ENCODE measurements around the gene HNF4A. TPM values are rescaled to one million over a fixed set of nuclear protein-coding genes. Genes with fewer than 3 reads are reported as not detected.

Gene HNF4A
- polyA plus RNA-seq, 1 donor from 2014 or later, result not detected

DNA sequence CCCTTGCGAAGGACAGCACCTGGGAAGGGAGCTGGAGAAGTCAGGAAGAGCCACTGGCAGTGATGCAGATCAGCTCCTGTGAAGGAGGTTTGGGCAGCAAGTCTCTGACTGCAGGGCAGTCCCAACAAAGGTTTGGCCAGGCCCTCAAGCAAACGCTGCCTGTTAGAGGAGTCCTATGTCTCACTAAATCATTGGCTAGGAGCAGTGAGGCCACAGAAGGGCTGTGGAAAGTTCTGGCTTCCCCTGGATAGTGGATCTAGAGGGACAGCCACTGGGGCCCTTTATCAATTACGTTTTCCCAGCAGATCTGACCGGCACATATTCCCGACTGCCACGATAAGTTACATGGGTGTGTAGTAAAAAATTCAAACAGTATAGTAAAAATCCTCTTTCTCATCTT is 122.7 kb downstream of the HNF4A start:
- no peaks in the 10 kb centered on the region for H3K36me3 ChIP-seq (ENCODE audit: insufficient read depth, low read length)
- H3K79me2 ChIP-seq (replicated peaks; ENCODE audit: insufficient read depth, low read length), result peaks cover 11% of the 10 kb centered on the region
- no peak overlapping the region for H3K4me2 ChIP-seq (ENCODE audit: low read length)
- no peak overlapping the region for H3K27ac ChIP-seq (ENCODE audit: low read length)
- no peak overlapping the region for H3K4me3 ChIP-seq (ENCODE audit: low read length)
- no peak overlapping the region for H2AFZ ChIP-seq (ENCODE audit: low read depth, low read length)
- no peaks in the 10 kb centered on the region for H3F3A ChIP-seq (ENCODE audit: insufficient read depth, low read length, poor library complexity, severe bottlenecking)
- H3K9ac ChIP-seq (ENCODE audit: low read length), result no peak overlapping the region
- H3K27me3 ChIP-seq (ENCODE audit: insufficient read depth, low read depth, low read length), result no peaks in the 10 kb centered on the region
- H3K9me2 ChIP-seq (ENCODE audit: insufficient read depth, low read length), result no peaks in the 10 kb centered on the region
- TF ChIP-seq RAD21 (conservative IDR thresholded peaks at IDR 0.05) (no peak), POLR2AphosphoS5 (IDR thresholded peaks at IDR 0.05) (no peak), TAF1 (IDR thresholded peaks at IDR 0.05; ENCODE audit: low read depth) (no peak), MXI1 (conservative IDR thresholded peaks at IDR 0.05; ENCODE audit: poor library complexity, severe bottlenecking) (no peak), EZH2 (IDR thresholded peaks at IDR 0.05; ENCODE audit: borderline replicate concordance, insufficient read depth, low read length, poor library complexity, severe bottlenecking) (no peak), SMC3 (conservative IDR thresholded peaks at IDR 0.05; ENCODE audit: poor library complexity) (no peak), CTCF (IDR thresholded peaks at IDR 0.05; ENCODE audit: poor library complexity, severe bottlenecking) (no peak)
- TF ChIP-seq, protein P1, sequence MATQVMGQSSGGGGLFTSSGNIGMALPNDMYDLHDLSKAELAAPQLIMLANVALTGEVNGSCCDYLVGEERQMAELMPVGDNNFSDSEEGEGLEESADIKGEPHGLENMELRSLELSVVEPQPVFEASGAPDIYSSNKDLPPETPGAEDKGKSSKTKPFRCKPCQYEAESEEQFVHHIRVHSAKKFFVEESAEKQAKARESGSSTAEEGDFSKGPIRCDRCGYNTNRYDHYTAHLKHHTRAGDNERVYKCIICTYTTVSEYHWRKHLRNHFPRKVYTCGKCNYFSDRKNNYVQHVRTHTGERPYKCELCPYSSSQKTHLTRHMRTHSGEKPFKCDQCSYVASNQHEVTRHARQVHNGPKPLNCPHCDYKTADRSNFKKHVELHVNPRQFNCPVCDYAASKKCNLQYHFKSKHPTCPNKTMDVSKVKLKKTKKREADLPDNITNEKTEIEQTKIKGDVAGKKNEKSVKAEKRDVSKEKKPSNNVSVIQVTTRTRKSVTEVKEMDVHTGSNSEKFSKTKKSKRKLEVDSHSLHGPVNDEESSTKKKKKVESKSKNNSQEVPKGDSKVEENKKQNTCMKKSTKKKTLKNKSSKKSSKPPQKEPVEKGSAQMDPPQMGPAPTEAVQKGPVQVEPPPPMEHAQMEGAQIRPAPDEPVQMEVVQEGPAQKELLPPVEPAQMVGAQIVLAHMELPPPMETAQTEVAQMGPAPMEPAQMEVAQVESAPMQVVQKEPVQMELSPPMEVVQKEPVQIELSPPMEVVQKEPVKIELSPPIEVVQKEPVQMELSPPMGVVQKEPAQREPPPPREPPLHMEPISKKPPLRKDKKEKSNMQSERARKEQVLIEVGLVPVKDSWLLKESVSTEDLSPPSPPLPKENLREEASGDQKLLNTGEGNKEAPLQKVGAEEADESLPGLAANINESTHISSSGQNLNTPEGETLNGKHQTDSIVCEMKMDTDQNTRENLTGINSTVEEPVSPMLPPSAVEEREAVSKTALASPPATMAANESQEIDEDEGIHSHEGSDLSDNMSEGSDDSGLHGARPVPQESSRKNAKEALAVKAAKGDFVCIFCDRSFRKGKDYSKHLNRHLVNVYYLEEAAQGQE (IDR thresholded peaks at IDR 0.05; ENCODE audit: borderline replicate concordance), result no peak
- no peaks in the 10 kb centered on the region for H4K20me1 ChIP-seq (ENCODE audit: insufficient read depth)
- no peaks in the 10 kb centered on the region for H3K9me3 ChIP-seq (ENCODE audit: low read length)

GRCh38 chr20:44479643-44480042 is 124.1 kb downstream of the HNF4A start:
- Histone ChIP-seq H3K27ac (ENCODE audit: low read length) (no peak overlapping the region), H3K36me3 (ENCODE audit: insufficient read depth, low read length) (no peaks in the 10 kb centered on the region), H3F3A (ENCODE audit: insufficient read depth, low read length, poor library complexity, severe bottlenecking) (no peaks in the 10 kb centered on the region), H3K4me3 (ENCODE audit: low read length) (no peak overlapping the region), H4K20me1 (ENCODE audit: insufficient read depth) (no peaks in the 10 kb centered on the region), H3K9me2 (ENCODE audit: insufficient read depth, low read length) (no peaks in the 10 kb centered on the region), H3K27me3 (ENCODE audit: insufficient read depth, low read depth, low read length) (no peaks in the 10 kb centered on the region), H3K4me2 (ENCODE audit: low read length) (no peak overlapping the region), H3K9ac (ENCODE audit: low read length) (no peak overlapping the region), H2AFZ (ENCODE audit: low read depth, low read length) (no peak overlapping the region), H3K79me2 (replicated peaks; ENCODE audit: insufficient read depth, low read length) (peaks cover 11% of the 10 kb centered on the region), H3K9me3 (ENCODE audit: low read length) (no peaks in the 10 kb centered on the region)
- TF ChIP-seq EP300 (conservative IDR thresholded peaks at IDR 0.05; ENCODE audit: poor library complexity, severe bottlenecking), result no peak
- no peak for TF ChIP-seq EZH2 (IDR thresholded peaks at IDR 0.05; ENCODE audit: borderline replicate concordance, insufficient read depth, low read length, poor library complexity, severe bottlenecking)
- TF ChIP-seq, protein P1 (IDR thresholded peaks at IDR 0.05; ENCODE audit: borderline replicate concordance), result no peak
- no peak for TF ChIP-seq MXI1 (conservative IDR thresholded peaks at IDR 0.05; ENCODE audit: poor library complexity, severe bottlenecking)
- no peak for TF ChIP-seq RAD21 (conservative IDR thresholded peaks at IDR 0.05)
- no peak for TF ChIP-seq SMC3 (conservative IDR thresholded peaks at IDR 0.05; ENCODE audit: poor library complexity)
- no peak for TF ChIP-seq TAF1 (IDR thresholded peaks at IDR 0.05; ENCODE audit: low read depth)
- no peak for TF ChIP-seq POLR2AphosphoS5 (IDR thresholded peaks at IDR 0.05)
- no peak for TF ChIP-seq CTCF (IDR thresholded peaks at IDR 0.05; ENCODE audit: poor library complexity, severe bottlenecking)
